Karpas-422 (cell line): ENCODE data around the gene PSG1. TPM values are rescaled to one million over a fixed set of nuclear protein-coding genes. Genes with fewer than 3 reads are reported as not detected.
"Not testable (repeated sequence)": the region's sequence is repeated elsewhere in the genome, so short reads cannot be mapped to it uniquely, and the experiment has no call there.

ENCODE experiments used
- DNase-seq: peaks from one replicate; pipeline ENCODE4 v3.0.0-alpha.2; 2015
- H2AFZ ChIP-seq: fragments of 200-600 bp; sonication (generic); 2 replicates; pipeline ENCODE4 v1.6.1; 2014; ENCODE audit warnings: antibody characterized with exemption, low read length, mixed read lengths
- H3K27ac ChIP-seq: fragments of 200-600 bp; sonication (generic); 2 replicates; pipeline ENCODE4 v1.5.1; 2014; ENCODE audit warnings: mild to moderate bottlenecking, low read length, moderate library complexity
- H3K27me3 ChIP-seq: fragments of 200-600 bp; sonication (generic); 2 replicates; pipeline ENCODE4 v1.6.1; 2014; ENCODE audit warnings: low read length, mixed read lengths
- H3K36me3 ChIP-seq: fragments of 200-600 bp; sonication (generic); 2 replicates; pipeline ENCODE4 v1.6.1; 2014; ENCODE audit warnings: low read length, mixed read lengths; ENCODE audit not compliant: insufficient read depth
- H3K4me1 ChIP-seq: fragments of 200-600 bp; sonication (generic); 2 replicates; pipeline ENCODE4 v1.6.1; 2014; ENCODE audit warnings: mild to moderate bottlenecking, low read length, mixed read lengths
- H3K4me2 ChIP-seq: fragments of 200-600 bp; sonication (generic); 2 replicates; pipeline ENCODE4 v1.6.1; 2014; ENCODE audit warnings: low read length, low read depth, mild to moderate bottlenecking; ENCODE audit not compliant: poor library complexity, severe bottlenecking
- H3K4me3 ChIP-seq: fragments of 200-600 bp; sonication (generic); 2 replicates; pipeline ENCODE4 v1.5.1; 2014; ENCODE audit warnings: mild to moderate bottlenecking, antibody characterized with exemption, low read length, mixed read lengths
- H3K79me2 ChIP-seq: fragments of 200-600 bp; sonication (generic); 2 replicates; pipeline ENCODE4 v1.6.1; 2014; ENCODE audit warnings: mild to moderate bottlenecking, low read length, mixed read lengths
- H3K9ac ChIP-seq: fragments of 200-600 bp; sonication (generic); 2 replicates; pipeline ENCODE4 v1.6.0; 2014; ENCODE audit warnings: low read length
- H3K9me2 ChIP-seq: fragments of 200-600 bp; sonication (generic), shearing (Covaris generic); replicated peaks from 2 replicates; pipeline ENCODE4 v1.6.0; 2014; ENCODE audit warnings: mild to moderate bottlenecking, low read length, moderate library complexity; ENCODE audit not compliant: insufficient read depth
- H3K9me3 ChIP-seq: fragments of 300-700, 200-600 bp; sonication (generic); 2 replicates; pipeline ENCODE4 v1.6.1; 2014; ENCODE audit warnings: low read length, mixed read lengths
- H4K20me1 ChIP-seq: fragments of 200-600 bp; sonication (generic); 2 replicates; pipeline ENCODE4 v1.6.1; 2014; ENCODE audit warnings: mild to moderate bottlenecking, antibody characterized with exemption, low read length, low read depth; ENCODE audit not compliant: insufficient read depth
- total RNA-seq: library from RNA; depleted of rRNA; stranded (reverse); fragments of >200 nt; shearing (Covaris generic); gene quantifications from 2 replicates; pipeline ENCODE4 v1.2.3, GENCODE V29; 2014; ENCODE audit warnings: low replicate concordance; rRNA removed

The PSG1 gene
- not detected in 2 replicates for total RNA-seq

- Histone ChIP-seq H3K9me3 (no peaks in the 10 kb centered on the region), H3K4me3 (no peak within 1 kb of the TSS), H3K9me2 (no peaks in the 10 kb centered on the region), H3K27me3 (no peaks in the 10 kb centered on the region), H3K4me2 (no peak within 1 kb of the TSS), H2AFZ (no peak within 1 kb of the TSS), H3K4me1 (no peaks in the 10 kb centered on the region), H3K36me3 (no peaks in the 10 kb centered on the region), H3K9ac (no peak within 1 kb of the TSS), H3K79me2 (no peaks in the 10 kb centered on the region), H4K20me1 (no peaks in the 10 kb centered on the region), H3K27ac (no peak within 1 kb of the TSS)
- DNase-seq: no peak
Observed at GRCh38 chr19:42879613-42880012, at the start of gene PSG1. TSS of gene PSG1 (minus strand) at chr19:42879713. CDS start at chr19:42879581, 132 bp downstream.

GRCh38 chr19:42928896-42929295 lies 49.4 kb upstream of the PSG1 start:
- Histone ChIP-seq H3K79me2 (no peaks in the 10 kb centered on the region), H4K20me1 (no peaks in the 10 kb centered on the region), H3K9me2 (no peaks in the 10 kb centered on the region), H3K4me1 (no peaks in the 10 kb centered on the region), H3K27ac (no peak overlapping the region), H3K36me3 (no peaks in the 10 kb centered on the region), H2AFZ (no peak overlapping the region), H3K9ac (no peak overlapping the region), H3K9me3 (no peaks in the 10 kb centered on the region), H3K4me2 (no peak overlapping the region), H3K4me3 (no peak overlapping the region), H3K27me3 (no peaks in the 10 kb centered on the region)
- DNase-seq: no peak

DNA sequence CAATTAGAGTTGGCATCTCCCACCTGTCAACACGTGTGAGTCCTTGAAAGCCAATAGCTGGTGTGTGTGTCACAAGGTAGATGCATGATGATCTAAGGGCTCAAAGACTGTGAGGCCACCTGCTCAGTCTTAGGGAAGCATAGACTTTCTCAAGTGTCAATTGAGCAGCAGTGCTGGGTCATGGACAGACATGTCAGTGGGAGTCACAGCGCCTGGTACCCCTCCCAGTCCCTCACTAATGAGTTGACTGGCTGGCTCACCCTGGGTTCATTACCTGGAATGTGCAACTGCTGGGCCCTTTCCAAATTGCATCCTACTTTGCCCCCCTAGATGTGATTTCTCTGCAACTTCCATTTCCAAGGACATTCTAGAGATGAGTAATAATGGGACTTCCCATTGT lies 47.3 kb upstream of the PSG1 start:
- H3K9me2 ChIP-seq: no peaks in the 10 kb centered on the region
- H3K4me3 ChIP-seq: no peak overlapping the region
- no peaks in the 10 kb centered on the region for H3K27me3 ChIP-seq
- H3K9ac ChIP-seq: no peak overlapping the region
- no peak overlapping the region for H2AFZ ChIP-seq
- H3K4me2 ChIP-seq: no peak overlapping the region
- no peaks in the 10 kb centered on the region for H3K36me3 ChIP-seq
- no peak overlapping the region for H3K27ac ChIP-seq
- no peaks in the 10 kb centered on the region for H3K9me3 ChIP-seq
- no peaks in the 10 kb centered on the region for H4K20me1 ChIP-seq
- no peaks in the 10 kb centered on the region for H3K4me1 ChIP-seq
- no peaks in the 10 kb centered on the region for H3K79me2 ChIP-seq
- DNase-seq: no peak

DNA sequence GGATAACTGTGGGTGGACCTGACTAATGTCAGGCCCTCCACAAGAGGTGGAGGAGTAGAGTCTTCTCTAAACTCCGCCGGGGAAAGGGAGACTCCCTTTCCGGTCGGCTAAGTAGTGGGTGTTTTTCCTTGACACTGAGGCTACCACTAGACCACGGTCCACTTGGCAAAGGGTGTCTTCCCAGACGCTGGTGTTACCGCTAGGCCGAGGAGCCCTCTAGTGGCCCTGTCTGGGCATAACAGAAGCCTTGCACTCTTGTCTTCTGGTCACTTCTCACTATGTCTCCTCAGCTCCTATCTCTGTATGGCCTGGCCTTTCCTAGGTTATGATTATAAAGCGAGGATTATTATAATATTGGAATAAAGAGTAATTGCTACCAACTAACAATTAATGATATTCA lies 43.6 kb upstream of the PSG1 start:
- H3K36me3 ChIP-seq, H3K79me2 ChIP-seq, H3K4me3 ChIP-seq, H3K4me2 ChIP-seq, H4K20me1 ChIP-seq, H3K4me1 ChIP-seq, H3K27me3 ChIP-seq, H2AFZ ChIP-seq, H3K9ac ChIP-seq, H3K9me2 ChIP-seq, H3K27ac ChIP-seq, H3K9me3 ChIP-seq: not testable (repeated sequence)
- DNase-seq: peak; percentile 77

GRCh38 chr19:42920971-42921370 lies 41.5 kb upstream of the PSG1 start:
- not testable (repeated sequence) for DNase-seq, H3K27ac ChIP-seq, H3K9me2 ChIP-seq, H3K9me3 ChIP-seq, H3K4me1 ChIP-seq, H3K4me3 ChIP-seq, H2AFZ ChIP-seq, H3K27me3 ChIP-seq, H3K4me2 ChIP-seq, H3K36me3 ChIP-seq, H3K9ac ChIP-seq, H4K20me1 ChIP-seq, H3K79me2 ChIP-seq

GRCh38 chr19:42919757-42920079 lies 40.2 kb upstream of the PSG1 start:
- no peaks in the 10 kb centered on the region for H3K9me3 ChIP-seq
- H3K4me1 ChIP-seq: no peaks in the 10 kb centered on the region
- no peak overlapping the region for H3K27ac ChIP-seq
- no peaks in the 10 kb centered on the region for H3K36me3 ChIP-seq
- peak; percentile 40 for DNase-seq
- H3K79me2 ChIP-seq: no peaks in the 10 kb centered on the region
- H2AFZ ChIP-seq: no peak overlapping the region
- no peak overlapping the region for H3K4me2 ChIP-seq
- H3K27me3 ChIP-seq: no peaks in the 10 kb centered on the region
- no peaks in the 10 kb centered on the region for H3K9me2 ChIP-seq
- no peaks in the 10 kb centered on the region for H4K20me1 ChIP-seq
- no peak overlapping the region for H3K4me3 ChIP-seq
- H3K9ac ChIP-seq: no peak overlapping the region

DNA sequence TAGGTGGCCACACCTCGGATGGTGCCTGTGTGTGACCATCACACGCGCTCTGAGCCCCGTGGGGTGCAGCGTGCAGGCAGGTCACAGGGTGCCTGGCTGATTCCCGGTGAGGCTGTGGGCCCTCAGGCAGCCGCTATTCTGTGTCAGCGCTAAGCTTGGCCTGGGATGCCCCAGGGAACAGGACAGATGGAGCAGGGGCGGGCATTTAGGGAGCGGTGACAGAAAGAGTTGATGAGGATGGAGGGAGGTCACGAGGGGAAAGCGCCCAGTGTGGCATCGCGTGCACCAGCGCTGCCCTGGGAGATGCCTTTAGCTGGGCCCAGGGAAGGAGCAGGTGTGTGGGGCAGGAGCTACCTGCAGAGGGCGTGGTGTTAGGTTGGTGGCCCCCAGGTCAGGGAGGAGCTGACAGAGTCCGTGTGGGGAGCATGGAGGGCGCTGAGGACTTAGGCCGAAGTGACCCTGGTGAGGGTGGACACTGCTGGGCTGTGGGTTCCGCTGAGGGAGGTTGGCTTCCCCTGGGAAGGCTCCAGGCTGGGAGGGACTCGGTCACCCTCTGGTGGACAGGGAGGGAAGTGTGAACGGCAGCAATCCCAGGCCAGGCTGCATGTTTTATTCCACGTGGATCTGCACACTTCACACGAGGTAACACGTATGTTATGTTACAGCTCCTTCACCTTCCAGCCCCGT lies 39.7 kb upstream of the PSG1 start:
- H3K27me3 ChIP-seq, H3K9ac ChIP-seq, H3K9me2 ChIP-seq, H3K9me3 ChIP-seq, H4K20me1 ChIP-seq, H3K4me3 ChIP-seq, H3K4me1 ChIP-seq, H3K27ac ChIP-seq, H3K79me2 ChIP-seq, H3K36me3 ChIP-seq, H3K4me2 ChIP-seq, H2AFZ ChIP-seq: not testable (repeated sequence)
- peak; percentile 42 for DNase-seq

- not testable (repeated sequence) for H4K20me1 ChIP-seq, H3K27ac ChIP-seq, H3K4me2 ChIP-seq, H3K79me2 ChIP-seq, H3K36me3 ChIP-seq, H2AFZ ChIP-seq, DNase-seq, H3K9me3 ChIP-seq, H3K4me3 ChIP-seq, H3K4me1 ChIP-seq, H3K9me2 ChIP-seq, H3K9ac ChIP-seq, H3K27me3 ChIP-seq
Observed at GRCh38 chr19:42918377-42919069, 39.0 kb upstream of the PSG1 start.
